Calu3 (cell line): ENCODE measurements around the gene RSRC1. TPM values are rescaled to one million over a fixed set of nuclear protein-coding genes. Genes with fewer than 3 reads are reported as not detected.

Source experiments
- BruUV-seq: library from RNA; stranded (reverse); fragments of 400-500 nt; replicated peaks from 2 replicates; lab custom pipeline; 2021; lab: Mats Ljungman, UMichigan
- CTCF ChIA-PET: fragments of 300-600 bp; sonication (Branson Sonifier 250); formaldehyde crosslinking; loops from one replicate; lab custom pipeline; 2022; ENCODE audit warnings: antibody characterized with exemption; lab: Charles Lee
- DNase-seq: peaks from one replicate; pipeline ENCODE4 v3.0.0; 2022
- H3K27ac Mint-ChIP-seq: one replicate; pipeline ENCODE4 v1.8.0; 2022; ENCODE audit warnings: mixed read lengths; ENCODE audit not compliant: unreplicated experiment
- H3K27me3 Mint-ChIP-seq: one replicate; pipeline ENCODE4 v1.8.0; 2022; ENCODE audit warnings: mixed read lengths; ENCODE audit not compliant: unreplicated experiment
- H3K36me3 Mint-ChIP-seq: one replicate; pipeline ENCODE4 v1.8.0; 2022; ENCODE audit warnings: mild to moderate bottlenecking, moderate library complexity, mixed read lengths; ENCODE audit not compliant: insufficient read depth, unreplicated experiment
- H3K4me1 Mint-ChIP-seq: one replicate; pipeline ENCODE4 v1.8.0; 2022; ENCODE audit warnings: mild to moderate bottlenecking, low read depth, mixed read lengths; ENCODE audit not compliant: unreplicated experiment
- H3K4me3 Mint-ChIP-seq: one replicate; pipeline ENCODE4 v1.8.0; 2022; ENCODE audit warnings: mild to moderate bottlenecking, low read depth, moderate library complexity, mixed read lengths; ENCODE audit not compliant: unreplicated experiment
- H3K9me3 Mint-ChIP-seq: one replicate; pipeline ENCODE4 v1.8.0; 2022; ENCODE audit warnings: low read depth, mixed read lengths; ENCODE audit not compliant: unreplicated experiment
- intact Hi-C: fragments of 100-400 bp; cut with micrococcal nuclease; formaldehyde crosslinking; loops from one replicate; pipeline ENCODE4 v1.10.0; 2022; ENCODE audit not compliant: unreplicated experiment
- total RNA-seq: library from RNA; stranded (reverse); gene quantifications from 2 replicates; pipeline ENCODE4 v1.2.3, GENCODE V29; 2022
- TF ChIP-seq, protein P1 (sequence below): fragments of 200-600 bp; IDR thresholded peaks from one replicate; pipeline ENCODE4 v1.8.0; 2022; ENCODE audit warnings: antibody characterized with exemption; ENCODE audit not compliant: unreplicated experiment

RSRC1 gene
- total RNA-seq, 1 experiment from 2014 or later, result 81.3 TPM

- H3K27ac Mint-ChIP-seq, result peak overlapping the region; percentile 26
- CTCF ChIA-PET, result no interaction called here
- H3K9me3 Mint-ChIP-seq, result no peaks in the 10 kb centered on the region
- DNase-seq, result peak; percentile 38
- H3K4me3 Mint-ChIP-seq, result peak overlapping the region; percentile 81
- no TSS peak for BruUV-seq
- peaks cover 30% of the 10 kb centered on the region for H3K4me1 Mint-ChIP-seq
- intact Hi-C loops, result loop anchor here (5.0 kb wide), 3 partner anchors 208 to 572 kb away; no protein-coding TSS in a partner anchor
- TF ChIP-seq, protein P1, sequence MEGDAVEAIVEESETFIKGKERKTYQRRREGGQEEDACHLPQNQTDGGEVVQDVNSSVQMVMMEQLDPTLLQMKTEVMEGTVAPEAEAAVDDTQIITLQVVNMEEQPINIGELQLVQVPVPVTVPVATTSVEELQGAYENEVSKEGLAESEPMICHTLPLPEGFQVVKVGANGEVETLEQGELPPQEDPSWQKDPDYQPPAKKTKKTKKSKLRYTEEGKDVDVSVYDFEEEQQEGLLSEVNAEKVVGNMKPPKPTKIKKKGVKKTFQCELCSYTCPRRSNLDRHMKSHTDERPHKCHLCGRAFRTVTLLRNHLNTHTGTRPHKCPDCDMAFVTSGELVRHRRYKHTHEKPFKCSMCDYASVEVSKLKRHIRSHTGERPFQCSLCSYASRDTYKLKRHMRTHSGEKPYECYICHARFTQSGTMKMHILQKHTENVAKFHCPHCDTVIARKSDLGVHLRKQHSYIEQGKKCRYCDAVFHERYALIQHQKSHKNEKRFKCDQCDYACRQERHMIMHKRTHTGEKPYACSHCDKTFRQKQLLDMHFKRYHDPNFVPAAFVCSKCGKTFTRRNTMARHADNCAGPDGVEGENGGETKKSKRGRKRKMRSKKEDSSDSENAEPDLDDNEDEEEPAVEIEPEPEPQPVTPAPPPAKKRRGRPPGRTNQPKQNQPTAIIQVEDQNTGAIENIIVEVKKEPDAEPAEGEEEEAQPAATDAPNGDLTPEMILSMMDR, result no peak
- H3K36me3 Mint-ChIP-seq, result peaks cover 43% of the 10 kb centered on the region
- H3K27me3 Mint-ChIP-seq, result peaks cover 21% of the 10 kb centered on the region
Observed at GRCh38 chr3:158103887-158104327, 6.0 kb upstream of the RSRC1 start.

GRCh38 chr3:158104431-158104921, 5.4 kb upstream of the RSRC1 start:
- Mint-ChIP-seq H3K36me3 (peaks cover 44% of the 10 kb centered on the region), H3K27ac (peak overlapping the region; percentile 26), H3K9me3 (no peaks in the 10 kb centered on the region), H3K27me3 (peaks cover 21% of the 10 kb centered on the region), H3K4me3 (peak overlapping the region; percentile 81), H3K4me1 (peaks cover 30% of the 10 kb centered on the region)
- TF ChIP-seq, protein P1, result no peak
- DNase-seq, result no peak
- CTCF ChIA-PET, result no interaction called here
- intact Hi-C loops, result loop anchor here (5.0 kb wide), 3 partner anchors 208 to 572 kb away; no protein-coding TSS in a partner anchor
- BruUV-seq, result TSS peak; percentile 31

GRCh38 chr3:158105119-158105709, 4.7 kb upstream of the RSRC1 start:
- intact Hi-C loops, result loop anchor here (5.0 kb wide), 1 partner anchor 327 kb away; no protein-coding TSS in a partner anchor
- CTCF ChIA-PET, result interaction anchor here (0.6 to 0.9 kb wide), 3 partner anchors 16 to 499 kb away, joined by 3 read pairs; no protein-coding TSS in a partner anchor
- Mint-ChIP-seq H3K27ac (peak overlapping the region; percentile 65), H3K27me3 (peaks cover 21% of the 10 kb centered on the region), H3K4me1 (peaks cover 30% of the 10 kb centered on the region), H3K9me3 (no peaks in the 10 kb centered on the region), H3K36me3 (peaks cover 52% of the 10 kb centered on the region), H3K4me3 (peak overlapping the region; percentile 81)
- BruUV-seq, result no TSS peak
- DNase-seq, result peak; percentile 62
- TF ChIP-seq, protein P1, result no peak

GRCh38 chr3:158105710-158106253, 4.1 kb upstream of the RSRC1 start:
- H3K36me3 Mint-ChIP-seq, result peaks cover 57% of the 10 kb centered on the region
- intact Hi-C loops, result loop anchor here (5.0 kb wide), 1 partner anchor 327 kb away; no protein-coding TSS in a partner anchor
- peak; percentile 89 for DNase-seq
- peaks cover 33% of the 10 kb centered on the region for H3K4me1 Mint-ChIP-seq
- CTCF ChIA-PET, result interaction anchor here (0.6 to 0.9 kb wide), 3 partner anchors 17 to 499 kb away, joined by 3 read pairs; no protein-coding TSS in a partner anchor
- BruUV-seq, result no TSS peak
- H3K27ac Mint-ChIP-seq, result peak overlapping the region; percentile 65
- TF ChIP-seq, protein P1, result no peak
- peaks cover 21% of the 10 kb centered on the region for H3K27me3 Mint-ChIP-seq
- peak overlapping the region; percentile 81 for H3K4me3 Mint-ChIP-seq
- no peaks in the 10 kb centered on the region for H3K9me3 Mint-ChIP-seq
